OCI-M2 (cell line): ENCODE measurements around the gene SRP54.
A peak's percentile ranks its signal among the peaks of the same experiment; 100 is the strongest.
"Not testable (repeated sequence)": the region's sequence is repeated elsewhere in the genome, so short reads cannot be mapped to it uniquely, and the experiment has no call there.

ENCODE experiments used
- DNase-seq: peaks from one replicate; lab custom pipeline; 2025; ENCODE audit not compliant: unreplicated experiment; lab: John Stamatoyannopoulos, UW

SRP54 gene

GRCh38 chr14:34982421-34983147 lies at the start of gene SRP54:
Gene SRP54, plus strand, starts transcription at chr14:34982992. Its CDS starts 13,718 bp downstream, at chr14:34996710.
- peak; percentile 89 for DNase-seq

GRCh38 chr14:34933301-34933700 lies 49.5 kb upstream of the SRP54 start:
- no peak for DNase-seq

- no peak for DNase-seq
Observed at GRCh38 chr14:34935488-34935887, 47.3 kb upstream of the SRP54 start.

- DNase-seq, result no peak
Observed at GRCh38 chr14:34937442-34937841, 45.4 kb upstream of the SRP54 start.

GRCh38 chr14:34937876-34938275 lies 44.9 kb upstream of the SRP54 start:
- DNase-seq, result no peak

DNA sequence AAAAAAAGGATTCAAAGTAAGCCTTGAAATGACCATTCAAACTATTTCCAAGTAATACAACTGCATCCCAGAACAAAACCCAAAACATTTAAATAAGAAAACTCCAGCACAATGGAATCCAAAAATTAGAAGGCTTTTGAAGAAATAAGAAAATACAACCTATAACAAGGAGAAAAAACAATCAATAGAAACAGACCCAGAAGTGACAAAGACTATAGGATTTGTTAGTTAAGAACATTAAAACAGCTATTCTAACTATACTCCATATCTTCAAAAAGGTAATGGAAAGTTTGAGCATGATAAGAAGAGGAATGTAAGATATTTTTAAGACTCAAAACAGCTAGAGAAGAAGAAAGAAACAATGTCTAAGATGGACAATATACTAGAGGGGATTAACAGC lies 39.3 kb upstream of the SRP54 start:
- DNase-seq, result no peak

GRCh38 chr14:34944744-34945143 lies 38.0 kb upstream of the SRP54 start:
- DNase-seq, result no peak

DNA sequence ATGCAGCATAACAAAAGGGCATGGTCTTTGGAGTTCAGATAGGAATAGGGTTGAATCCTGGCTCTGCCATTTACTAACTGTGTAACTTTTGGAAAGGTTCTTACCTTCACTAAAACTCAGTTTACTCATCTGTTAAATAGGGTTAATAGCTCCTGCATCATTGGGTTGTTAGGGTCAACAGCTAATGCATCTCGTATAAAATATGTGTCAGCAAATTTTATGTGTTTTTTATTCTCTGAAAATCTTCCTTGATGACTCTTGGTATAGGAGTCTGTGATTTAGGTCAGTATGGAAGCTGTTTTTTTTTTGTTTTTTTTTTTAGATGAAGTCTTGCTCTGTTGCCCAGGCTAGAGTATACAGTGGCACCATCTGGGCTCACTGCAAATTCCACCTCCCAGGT lies 36.1 kb upstream of the SRP54 start:
- no peak for DNase-seq

- DNase-seq, result no peak
Observed at GRCh38 chr14:34951286-34951685, 31.5 kb upstream of the SRP54 start.

DNA sequence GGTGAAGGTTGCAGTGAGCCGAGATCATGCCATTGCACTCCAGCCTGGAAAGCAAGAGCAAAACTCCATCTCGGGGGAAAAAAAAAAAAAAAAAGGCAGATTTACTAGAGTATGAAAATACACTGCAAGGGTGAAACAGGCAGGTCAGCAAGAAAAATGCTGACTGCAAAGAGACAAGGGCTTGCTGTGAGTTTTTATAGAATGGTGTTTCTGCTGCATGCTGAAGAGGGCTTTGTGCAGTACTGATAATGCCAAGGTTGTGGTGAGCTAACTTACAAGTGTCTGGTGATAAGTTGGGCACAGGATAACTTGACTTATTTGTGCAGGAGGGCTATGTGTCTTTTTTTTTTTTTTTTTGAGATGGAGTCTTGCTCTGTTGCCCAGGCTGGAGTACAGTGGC lies 25.9 kb upstream of the SRP54 start:
- DNase-seq, result no peak

- no peak for DNase-seq
Observed at GRCh38 chr14:34957771-34958286, 25.0 kb upstream of the SRP54 start.

GRCh38 chr14:34962106-34962505 lies 20.7 kb upstream of the SRP54 start:
- DNase-seq, result not testable (repeated sequence)

GRCh38 chr14:34964977-34965764 lies 17.6 kb upstream of the SRP54 start:
- no peak for DNase-seq

DNA sequence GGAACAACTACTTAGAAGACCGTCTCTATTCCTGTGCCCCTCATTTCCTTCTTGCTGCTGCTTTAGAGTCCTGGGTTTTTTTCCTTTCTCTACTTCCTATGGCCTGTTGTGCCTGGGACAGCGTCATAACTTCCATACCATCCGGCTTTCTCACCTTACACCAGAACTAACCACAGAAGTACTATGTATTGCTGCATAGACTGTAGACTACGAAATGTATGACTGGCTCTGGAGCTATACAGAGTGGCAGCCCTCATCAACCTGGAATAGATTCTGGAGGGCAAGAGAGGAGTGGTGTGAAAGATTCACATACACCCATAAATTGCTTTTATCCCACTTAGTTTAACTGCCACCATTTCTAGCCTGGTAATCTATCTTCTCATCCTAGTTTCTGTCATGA lies 16.9 kb upstream of the SRP54 start:
- no peak for DNase-seq

DNA sequence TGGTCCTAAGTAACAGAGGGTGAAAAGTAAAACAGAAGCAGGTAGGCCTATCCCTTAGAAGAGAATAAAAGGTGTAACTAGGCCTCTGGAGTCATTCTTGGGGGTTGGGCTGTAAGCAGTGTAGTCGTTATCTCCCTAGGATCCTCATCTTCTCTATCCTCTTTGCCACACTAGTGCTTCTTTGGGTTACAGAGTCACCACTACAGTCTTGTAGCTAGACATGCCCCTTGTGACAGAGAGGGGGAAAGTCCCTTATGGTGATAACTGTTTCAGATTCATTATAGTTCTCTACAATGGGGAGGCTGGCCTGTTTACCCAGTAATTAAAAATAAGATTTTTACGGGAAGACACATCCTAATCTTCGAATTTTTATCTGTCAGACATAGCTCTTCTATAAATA lies 16.4 kb upstream of the SRP54 start:
- no peak for DNase-seq

DNA sequence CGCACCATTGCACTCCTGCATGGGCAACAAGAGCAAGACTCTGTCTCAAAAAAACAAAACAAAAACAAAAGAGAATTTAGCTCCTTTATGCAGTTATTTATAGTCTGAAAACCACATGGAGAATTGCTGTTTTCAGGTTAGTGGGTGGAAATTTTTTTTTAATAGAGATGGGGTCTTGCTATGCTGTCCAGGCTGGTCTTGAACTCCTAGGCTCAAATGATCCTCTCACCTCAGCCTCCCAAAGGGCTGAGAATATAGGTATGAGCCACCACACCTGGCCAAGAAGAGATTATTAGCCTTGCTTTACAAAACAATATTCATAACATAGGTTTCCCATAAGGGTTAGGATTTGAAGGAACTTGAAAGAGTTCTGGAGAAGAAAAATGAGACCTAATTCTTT lies 12.1 kb upstream of the SRP54 start:
- no peak for DNase-seq

- DNase-seq, result no peak
Observed at GRCh38 chr14:34971381-34971780, 11.4 kb upstream of the SRP54 start.

- DNase-seq, result no peak
Observed at GRCh38 chr14:34971801-34972200, 11.0 kb upstream of the SRP54 start.

DNA sequence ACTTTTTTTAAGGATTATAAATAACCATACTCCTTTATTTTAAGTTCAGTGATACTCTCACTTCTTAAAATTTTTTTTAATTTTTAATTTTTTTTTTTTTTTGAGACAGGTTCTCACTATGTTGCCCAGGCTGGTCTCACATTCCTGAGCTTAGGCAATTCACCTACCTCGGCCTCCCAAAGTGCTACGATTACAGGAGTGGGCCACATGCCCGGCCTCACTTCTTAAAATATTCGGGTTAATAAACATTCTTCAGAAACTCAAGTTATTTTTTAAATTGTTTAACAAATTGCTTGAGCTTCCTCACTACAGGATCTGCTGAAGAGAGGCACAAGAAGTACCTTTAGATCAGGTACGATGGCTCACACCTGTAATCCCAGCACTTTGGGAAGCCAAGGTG lies 4.3 kb upstream of the SRP54 start:
- no peak for DNase-seq

- DNase-seq, result no peak
Observed at GRCh38 chr14:34980337-34980900, 2.4 kb upstream of the SRP54 start.

DNA sequence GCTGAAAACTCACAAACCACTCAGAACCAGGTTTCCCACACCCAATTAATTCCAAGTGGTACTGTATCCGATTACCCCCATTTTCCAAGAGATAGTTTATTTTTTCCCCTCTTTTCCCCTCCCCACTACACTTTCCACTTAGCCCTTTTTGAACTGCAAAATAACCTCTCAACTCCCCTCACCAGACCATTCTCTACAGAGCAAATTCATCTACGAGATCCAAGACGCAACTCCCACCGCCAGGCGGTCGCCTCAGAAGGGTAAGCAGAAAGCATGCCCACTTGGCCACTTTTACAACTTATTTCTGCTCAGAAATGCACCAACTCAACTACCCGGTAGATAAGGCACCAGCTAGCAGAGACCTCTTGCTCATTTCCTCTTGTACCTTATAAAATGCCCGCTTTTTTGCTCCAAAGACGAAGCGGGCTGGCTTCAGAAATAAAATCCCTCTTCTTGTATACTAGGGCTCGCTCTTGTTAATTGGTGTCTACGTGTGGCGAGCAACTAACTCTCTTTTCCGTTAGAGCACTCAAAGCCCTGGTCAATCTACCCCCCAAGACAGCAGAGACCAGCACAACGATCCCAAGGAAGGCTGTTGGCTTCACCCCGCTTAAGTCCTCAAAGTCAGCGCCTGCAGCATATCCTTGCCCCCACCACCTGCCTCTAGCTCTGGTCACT lies 910 bp upstream of the SRP54 start:
- DNase-seq, result no peak
